ENCODE results near the gene DTHD1.

DTHD1 gene

GRCh38 chr4:36320117-36320896, 38.9 kb downstream of the DTHD1 start:
- DNase-seq: no peak

GRCh38 chr4:36321176-36321575, 39.8 kb downstream of the DTHD1 start:
- no peak for DNase-seq

GRCh38 chr4:36322921-36323354, 41.5 kb downstream of the DTHD1 start:
- no peak for DNase-seq

- DNase-seq: no peak
These were observed 42.5 kb downstream of the DTHD1 start for GRCh38 chr4:36323816-36324419.

GRCh38 chr4:36324808-36325207, 43.4 kb downstream of the DTHD1 start:
- DNase-seq: no peak

GRCh38 chr4:36325499-36325898, 44.1 kb downstream of the DTHD1 start:
- no peak for DNase-seq

- no peak for DNase-seq
These were observed 44.5 kb downstream of the DTHD1 start for GRCh38 chr4:36325926-36326325.

GRCh38 chr4:36326476-36327029, 45.1 kb downstream of the DTHD1 start:
- DNase-seq: no peak

- DNase-seq: no peak
These were observed 46.0 kb downstream of the DTHD1 start for GRCh38 chr4:36327400-36327799.

GRCh38 chr4:36328130-36328529, 46.7 kb downstream of the DTHD1 start:
- no peak for DNase-seq

GRCh38 chr4:36329228-36329627, 47.8 kb downstream of the DTHD1 start:
- no peak for DNase-seq

- DNase-seq: no peak
These were observed 49.4 kb downstream of the DTHD1 start for GRCh38 chr4:36330796-36331195.

GRCh38 chr4:36332023-36332781, 50.8 kb downstream of the DTHD1 start:
- DNase-seq: no peak

- no peak for DNase-seq
These were observed 51.3 kb downstream of the DTHD1 start for GRCh38 chr4:36332782-36333131.

- no peak for DNase-seq
These were observed 52.0 kb downstream of the DTHD1 start for GRCh38 chr4:36333303-36333877.

- DNase-seq: no peak
These were observed 56.3 kb downstream of the DTHD1 start for GRCh38 chr4:36337665-36338185.

GRCh38 chr4:36338973-36339372, 57.6 kb downstream of the DTHD1 start:
- DNase-seq: no peak

GRCh38 chr4:36341936-36342335, 60.5 kb downstream of the DTHD1 start:
- no peak for DNase-seq

- no peak for DNase-seq
These were observed 62.2 kb downstream of the DTHD1 start for GRCh38 chr4:36343501-36344175.

GRCh38 chr4:36348403-36348938, 67.1 kb downstream of the DTHD1 start:
- no peak for DNase-seq

- no peak for DNase-seq
These were observed 68.6 kb downstream of the DTHD1 start for GRCh38 chr4:36349938-36350549.

Measured in NCI-H1436 (cell line).